K562 (cell line): ENCODE data around the gene MIEF2. TPM values are rescaled to one million over a fixed set of nuclear protein-coding genes. Genes with fewer than 3 reads are reported as not detected.

Experiments
- E2F8 ChIP-seq: fragments of 450-650 bp; IDR thresholded peaks from 2 replicates; pipeline ENCODE4 v1.7.1; 2018; ENCODE audit warnings: mild to moderate bottlenecking, low read depth; ENCODE audit not compliant: partially characterized antibody
- ELF2 ChIP-seq: fragments of 250-450 bp; sonication (Bioruptor Pico); IDR thresholded peaks from 2 replicates; pipeline ENCODE4 v1.5.0; 2021; ENCODE audit warnings: mild to moderate bottlenecking
- GATAD2B ChIP-seq: fragments of 450-650 bp; IDR thresholded peaks from 2 replicates; pipeline ENCODE4 v1.6.1; 2017; ENCODE audit warnings: mild to moderate bottlenecking, borderline replicate concordance
- HMG20B ChIP-seq: fragments of 250-450 bp; sonication (Bioruptor Pico); IDR thresholded peaks from 2 replicates; pipeline ENCODE4 v1.5.0; 2021; ENCODE audit warnings: mild to moderate bottlenecking
- KDM5B ChIP-seq: fragments of 200-600 bp; sonication (generic); IDR thresholded peaks from 2 replicates; pipeline ENCODE4 v1.6.1; 2012; ENCODE audit warnings: low read depth, mild to moderate bottlenecking, moderate library complexity, low read length, control low read depth, inconsistent platforms; ENCODE audit not compliant: insufficient replicate concordance
- MCM3 ChIP-seq: fragments of 450-650 bp; IDR thresholded peaks from 2 replicates; pipeline ENCODE4 v1.6.1; 2016
- MEIS2 ChIP-seq: fragments of 450-650 bp; IDR thresholded peaks from 2 replicates; pipeline ENCODE4 v1.6.1; 2014; ENCODE audit warnings: mild to moderate bottlenecking; ENCODE audit not compliant: partially characterized antibody
- MTA3 ChIP-seq: fragments of 450-650 bp; formaldehyde crosslinking; IDR thresholded peaks from 2 replicates; pipeline ENCODE4 v1.6.1; 2017; ENCODE audit warnings: mild to moderate bottlenecking, borderline replicate concordance
- NR3C1 ChIP-seq: sonication (generic); formaldehyde crosslinking; IDR thresholded peaks from 2 replicates; pipeline ENCODE4 v1.8.1; 2022; ENCODE audit warnings: missing genetic modification reagents
- NRF1 ChIP-seq, 2 experiments: fragments of 450-650 bp; IDR thresholded peaks in 1 of 2; conservative IDR thresholded peaks in 1 of 2; 2 replicates each; pipeline ENCODE4 v1.6.1; 2014; ENCODE audit warnings: mild to moderate bottlenecking in 2 of 2
- PRDM10 ChIP-seq: fragments of 450-650 bp; IDR thresholded peaks from 2 replicates; pipeline ENCODE4 v1.6.1; 2018; ENCODE audit not compliant: partially characterized antibody
- RBFOX2 ChIP-seq: fragments of 200-400 bp; formaldehyde crosslinking; IDR thresholded peaks from 2 replicates; pipeline ENCODE4 v1.6.1; 2017; ENCODE audit warnings: low read depth, mild to moderate bottlenecking, low read length, moderate library complexity
- TEAD4 ChIP-seq, 2 experiments: sonication (generic) in 1 of 2; formaldehyde crosslinking in 1 of 2; IDR thresholded peaks; 2 replicates each; pipeline versions ENCODE4 v1.6.1 to v1.8.0; 2012 to 2022; ENCODE audit warnings: borderline replicate concordance in 1 of 2, inconsistent platforms in 1 of 2, low read length in 1 of 2, mild to moderate bottlenecking in 1 of 2, missing genetic modification reagents in 1 of 2
- ZBTB17 ChIP-seq: fragments of 450-650 bp; formaldehyde crosslinking; IDR thresholded peaks from 2 replicates; pipeline ENCODE4 v1.4.0; 2020; ENCODE audit warnings: mild to moderate bottlenecking
- ZEB2 ChIP-seq: fragments of 450-650 bp; IDR thresholded peaks from 2 replicates; pipeline ENCODE4 v1.6.1; 2016
- ZFX ChIP-seq: sonication (generic); formaldehyde crosslinking; IDR thresholded peaks from 2 replicates; pipeline ENCODE4 v1.8.0; 2022; ENCODE audit warnings: mild to moderate bottlenecking, missing genetic modification reagents, moderate library complexity
- ZNF124 ChIP-seq: sonication (generic); formaldehyde crosslinking; IDR thresholded peaks from 2 replicates; pipeline ENCODE4 v1.8.1; 2022; ENCODE audit warnings: missing genetic modification reagents
- ZNF316 ChIP-seq: fragments of 450-650 bp; IDR thresholded peaks from 2 replicates; pipeline ENCODE4 v1.6.1; 2016
- ZNF764 ChIP-seq: fragments of 250-450 bp; sonication (Bioruptor Pico); IDR thresholded peaks from 2 replicates; pipeline ENCODE4 v1.4.0; 2020; ENCODE audit warnings: low read depth, mild to moderate bottlenecking, moderate library complexity
- polyA plus RNA-seq, 8 experiments: library from polyadenylated mRNA; depleted of rRNA in 4 of 8; stranded (reverse) in 5 of 8; unstranded in 3 of 8; fragments of >200 nt; fragmentation: Nextera tagmentation in 2 of 8; fragmentation: Illumina TruSeq in 1 of 8; extraction: Ambion mirVana in 2 of 8; extraction: Trizol in 1 of 8; gene quantifications; 2 replicates each; pipeline versions ENCODE4 v1.2.1 to v1.2.3, GENCODE V29; 2011 to 2014; ENCODE audit warnings: inconsistent platforms in 1 of 8, missing spikeins in 1 of 8
- total RNA-seq, 7 experiments: library from RNA; depleted of rRNA in 6 of 7; stranded (reverse); fragments of >200 nt in 6 of 7; fragmentation: Illumina TruSeq in 2 of 7; extraction: Trizol in 2 of 7; gene quantifications; 2 replicates each; pipeline versions ENCODE4 v1.2.1 to v1.2.3, GENCODE V29; 2011 to 2021; ENCODE audit warnings: low replicate concordance in 1 of 7

Gene MIEF2
- total and polyA plus RNA-seq, 9 of the 15 experiments (the other 6 are each of a cell fraction or from before 2014, with no cell fraction given), result 0.10 to 8.2 (median 2.4) TPM

- no peak for TF ChIP-seq E2F8
- TF ChIP-seq GATAD2B, result peak; percentile 82
- no peak for TF ChIP-seq MCM3
- peak; percentile 46; the same call in 1 of the 2 replicates for TF ChIP-seq NR3C1 (CRISPR knock-in tag)
- no peak for TF ChIP-seq HMG20B
- peak; percentile 35; the same call in 1 of the 2 replicates for TF ChIP-seq ZBTB17 (CRISPR knock-in tag)
- TF ChIP-seq ZNF764 (CRISPR knock-in tag), result no peak
- TF ChIP-seq MTA3, result 0 out of 2 replicates have a peak, but pooled peaks have one; percentile 21
- TF ChIP-seq ZNF124 (CRISPR knock-in tag), result no peak
- TF ChIP-seq KDM5B, result peak; percentile 43
- no peak for TF ChIP-seq ELF2 (CRISPR knock-in tag)
- no peak for TF ChIP-seq ZEB2
- TF ChIP-seq ZNF316, result peak; percentile 40; the same call in 1 of the 2 replicates
- peak in 1 of 2 experiments; percentile 41; a peak in 3 of 4 replicates for TF ChIP-seq NRF1 (conservative IDR thresholded peaks at IDR 0.05 in 1 of 2, IDR thresholded peaks at IDR 0.05 in 1 of 2)
- peak; percentile 87 for TF ChIP-seq ZFX (CRISPR knock-in tag)
- TF ChIP-seq TEAD4 (IDR thresholded peaks at IDR 0.05; ENCODE audit: low read length), result 0 out of 2 replicates have a peak, but pooled peaks have one; percentile 21
- TF ChIP-seq TEAD4 (CRISPR knock-in tag; IDR thresholded peaks at IDR 0.05; ENCODE audit: borderline replicate concordance), result no peak
- TF ChIP-seq PRDM10, result peak; percentile 84
- no peak for TF ChIP-seq MEIS2
- peak; percentile 71 for TF ChIP-seq RBFOX2
Observed at GRCh38 chr17:18258356-18259038, 2.0 kb upstream of the MIEF2 start, which contains the start of gene FLII (continued).
